Renal pelvis (tissue), 4 donors: ENCODE results near the gene MRTFA. TPM values are rescaled to one million over a fixed set of nuclear protein-coding genes. Genes with fewer than 3 reads are reported as not detected.
"Not testable (repeated sequence)": the region's sequence is repeated elsewhere in the genome, so short reads cannot be mapped to it uniquely, and the experiment has no call there.

Experiments used
- DNase-seq: peaks from one replicate; pipeline ENCODE4 v3.0.0-alpha.2; 2013
- polyA plus RNA-seq, 3 donors: library from polyadenylated mRNA; unstranded; fragments of 120-200 nt; gene quantifications; one replicate each; pipeline ENCODE4 v1.2.1, GENCODE V29; 2013; ENCODE audit not compliant: insufficient read length in 3 of 3

MRTFA gene
- polyA plus RNA-seq, 3 donors = 28.2 to 31.1 (median 28.5) TPM

GRCh38 chr22:40524392-40525249 is 111.9 kb downstream of the MRTFA start:
- DNase-seq = no peak

GRCh38 chr22:40522141-40522540 is 114.4 kb downstream of the MRTFA start:
- DNase-seq = no peak

GRCh38 chr22:40521046-40521445 is 115.5 kb downstream of the MRTFA start:
- DNase-seq = no peak

DNA sequence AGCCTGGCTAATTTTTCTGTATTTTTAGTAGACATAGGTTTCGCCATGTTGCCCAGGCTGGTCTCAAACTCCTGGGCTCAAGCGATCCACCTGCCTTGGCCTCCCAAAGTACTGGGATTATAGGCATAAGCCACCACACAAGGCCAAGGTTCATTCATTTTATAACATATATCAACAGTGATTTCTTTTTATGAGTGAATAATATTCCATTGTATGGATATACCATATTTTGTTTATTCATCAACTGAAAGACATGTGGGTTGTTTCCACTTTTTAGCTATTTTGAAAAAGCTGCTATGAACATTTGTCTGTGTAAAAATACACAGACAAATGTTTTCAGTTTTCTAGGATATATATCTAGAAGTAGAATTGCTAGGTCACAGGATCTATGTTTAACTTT is 116.0 kb downstream of the MRTFA start:
- no peak for DNase-seq

DNA sequence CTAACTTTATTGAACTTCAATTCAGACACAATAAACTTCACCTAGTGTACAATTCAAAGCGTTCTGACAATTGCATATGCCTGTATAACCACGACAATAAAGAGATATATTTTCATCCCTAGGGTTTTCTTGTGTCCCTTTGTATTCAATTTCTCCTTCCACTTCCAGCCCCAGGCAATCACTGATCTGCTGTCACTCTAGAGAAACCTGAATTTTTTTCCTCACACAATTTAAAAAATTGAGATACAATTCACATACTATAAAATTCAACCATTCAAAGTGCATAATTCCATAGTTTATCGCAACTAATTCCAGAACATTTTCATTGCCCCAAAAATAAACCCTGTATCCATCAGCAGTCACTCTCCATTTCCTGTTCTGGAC is 116.6 kb downstream of the MRTFA start:
- DNase-seq = no peak

GRCh38 chr22:40519284-40519947 is 117.1 kb downstream of the MRTFA start:
- no peak for DNase-seq

GRCh38 chr22:40518840-40519239 is 117.7 kb downstream of the MRTFA start:
- no peak for DNase-seq

- no peak for DNase-seq
These were observed 118.9 kb downstream of the MRTFA start for GRCh38 chr22:40517631-40518030.

DNA sequence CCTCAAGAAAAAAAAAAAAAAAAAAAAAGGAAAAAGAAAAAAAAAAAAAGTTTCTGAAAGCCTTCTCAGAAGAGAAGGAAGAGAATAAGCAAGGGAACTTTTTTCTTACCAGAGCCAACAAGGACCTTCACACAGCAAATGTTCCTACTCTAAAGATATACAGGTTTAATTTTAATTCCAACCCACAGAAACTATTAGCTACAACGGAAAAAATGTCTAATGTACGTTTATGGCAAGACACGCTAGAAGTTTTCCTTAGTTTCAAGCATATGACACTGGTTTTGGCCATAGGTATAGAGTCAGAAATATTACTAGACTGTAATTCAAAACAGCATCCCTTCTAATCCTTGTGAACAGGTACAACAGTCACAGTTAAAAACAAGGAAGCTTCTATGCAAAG is 120.1 kb downstream of the MRTFA start:
- DNase-seq = no peak

- no peak for DNase-seq
These were observed 123.9 kb downstream of the MRTFA start for GRCh38 chr22:40512426-40513136.

DNA sequence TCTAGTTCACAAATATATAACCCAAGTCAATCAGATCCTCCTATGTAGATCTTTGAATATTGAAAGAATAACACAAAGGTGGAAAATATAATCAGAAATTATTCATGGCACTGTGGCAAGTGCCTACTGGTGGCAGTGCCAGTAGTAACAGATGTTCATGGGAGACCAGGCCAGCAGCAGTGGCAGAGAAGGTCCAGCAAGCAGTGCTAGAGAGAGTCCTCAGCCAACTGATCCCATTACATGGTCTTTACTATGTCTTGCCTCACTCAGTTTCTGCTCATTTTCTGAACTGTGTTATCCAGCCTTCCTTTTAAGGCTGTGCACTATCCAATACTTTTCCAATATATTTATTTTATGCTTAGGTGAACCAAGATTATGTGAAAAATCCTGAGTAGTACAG is 124.9 kb downstream of the MRTFA start:
- DNase-seq = no peak

DNA sequence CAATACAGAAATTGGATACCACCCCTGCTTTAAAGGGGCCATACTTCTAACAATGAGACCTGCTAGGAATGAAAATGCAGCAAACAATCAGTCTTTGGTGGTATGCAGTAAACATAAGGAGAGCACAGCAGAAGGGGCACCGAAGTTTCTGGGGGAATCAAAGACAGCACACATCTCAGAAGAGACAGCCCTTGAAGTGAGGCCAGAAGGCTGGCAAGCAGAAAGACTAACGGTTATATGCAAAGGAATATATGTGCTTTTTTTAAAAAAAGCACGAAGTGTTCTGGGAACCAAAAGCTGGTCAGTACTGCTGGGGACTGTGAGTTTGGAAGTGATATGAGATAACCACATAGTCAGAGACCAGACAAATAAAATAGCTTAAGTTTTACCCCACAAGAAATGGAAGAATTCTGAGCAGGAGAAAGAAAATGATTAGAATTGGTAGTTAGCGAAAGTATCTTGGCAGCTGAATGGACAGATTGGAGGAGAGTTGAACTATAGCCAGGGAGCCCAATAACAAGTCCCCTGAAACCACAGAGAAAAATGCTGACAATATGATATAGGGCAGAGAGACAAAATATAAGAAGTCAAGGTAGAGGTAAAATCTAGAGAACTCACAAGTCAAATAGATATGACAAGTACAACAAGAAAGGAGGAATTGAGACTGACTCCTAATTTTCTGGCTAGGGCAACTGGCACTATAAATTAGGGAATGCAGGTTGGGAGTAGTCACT is 125.7 kb downstream of the MRTFA start:
- no peak for DNase-seq

DNA sequence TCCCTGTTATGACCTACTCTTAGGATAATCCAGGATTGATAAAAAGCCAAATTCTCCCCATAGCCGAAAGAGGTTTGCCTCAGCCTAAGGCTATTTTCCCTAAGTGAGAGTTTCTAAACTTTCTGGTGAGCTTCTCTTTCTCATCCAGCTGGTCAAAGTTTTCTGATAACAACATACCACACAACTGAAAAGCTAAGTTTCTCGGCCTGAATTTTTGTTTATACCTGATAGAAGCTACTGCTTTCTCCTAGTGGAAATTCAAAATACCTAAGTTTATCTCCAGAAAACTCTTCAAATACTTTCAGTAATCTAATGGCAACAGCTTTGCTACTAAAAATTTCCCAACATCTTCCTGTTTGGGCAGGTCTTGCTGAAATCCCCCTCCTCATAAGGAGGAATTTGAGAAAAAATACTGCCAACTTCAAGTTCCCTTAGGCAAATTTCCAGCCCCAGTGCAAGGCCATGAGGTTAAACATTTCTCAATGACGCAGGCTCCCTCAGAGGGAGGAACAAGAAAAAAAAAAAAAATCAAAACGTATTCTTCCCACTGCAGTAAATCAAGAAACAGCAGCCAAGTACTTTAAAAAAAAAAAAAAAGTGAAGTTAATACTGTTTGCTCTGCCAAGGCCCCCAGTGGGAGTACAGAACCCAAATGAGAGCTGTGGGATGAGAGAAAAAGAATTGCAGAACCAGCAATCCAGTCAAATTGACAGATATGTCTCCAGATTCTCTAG is 127.0 kb downstream of the MRTFA start:
- DNase-seq = peak; percentile 81

DNA sequence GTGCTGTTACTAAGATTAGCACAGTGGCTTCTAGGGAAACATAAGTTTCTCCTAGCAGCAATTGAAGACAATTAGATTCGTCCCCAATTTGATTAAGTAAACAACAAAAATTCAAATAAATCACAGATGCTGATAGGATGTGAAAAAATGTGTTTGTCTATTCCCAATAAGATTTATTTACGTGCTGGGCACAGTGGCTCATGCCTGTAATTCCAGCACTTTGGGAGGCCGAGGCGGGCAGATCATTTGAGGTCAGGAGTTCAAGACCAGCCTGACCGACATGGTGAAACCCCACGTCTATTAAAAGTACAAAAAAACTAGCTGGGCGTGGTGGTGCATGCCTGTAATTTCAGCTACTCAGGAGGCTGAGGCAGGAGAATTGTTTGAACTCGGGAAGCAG is 128.5 kb downstream of the MRTFA start:
- DNase-seq = not testable (repeated sequence)

- DNase-seq = no peak
These were observed 129.0 kb downstream of the MRTFA start for GRCh38 chr22:40507491-40507890.

GRCh38 chr22:40506762-40507161 is 129.8 kb downstream of the MRTFA start:
- no peak for DNase-seq

GRCh38 chr22:40504285-40505249 is 132.0 kb downstream of the MRTFA start:
- DNase-seq = no peak

DNA sequence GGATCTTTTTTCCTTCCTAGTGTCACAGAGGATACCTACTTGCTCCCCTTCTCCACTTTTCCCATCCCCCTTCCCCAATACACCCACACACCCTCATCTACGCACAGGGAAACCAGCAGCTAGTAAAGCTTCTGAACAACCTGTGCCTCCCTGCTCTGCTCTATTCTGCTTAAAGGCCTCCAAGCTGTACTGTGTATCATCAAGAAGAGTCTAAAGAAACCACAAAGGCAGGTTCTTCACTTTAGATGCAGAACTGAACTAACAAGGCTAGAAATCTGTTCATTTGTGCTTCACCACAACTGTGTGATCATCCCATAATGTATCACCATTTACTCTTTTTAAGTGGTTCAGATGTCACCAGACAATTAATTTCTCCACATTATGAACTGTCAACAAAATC is 133.6 kb downstream of the MRTFA start:
- no peak for DNase-seq

DNA sequence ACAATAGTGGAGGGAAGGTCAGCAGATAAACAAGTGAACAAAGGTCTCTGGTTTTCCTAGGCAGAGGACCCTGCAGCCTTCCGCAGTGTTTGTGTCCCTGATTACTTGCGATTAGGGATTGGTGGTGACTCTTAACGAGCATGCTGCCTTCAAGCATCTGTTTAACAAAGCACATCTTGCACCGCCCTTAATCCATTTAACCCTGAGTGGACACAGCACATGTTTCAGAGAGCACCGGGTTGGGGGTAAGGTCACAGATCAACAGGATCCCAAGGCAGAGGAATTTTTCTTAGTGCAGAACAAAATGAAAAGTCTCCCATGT is 136.1 kb downstream of the MRTFA start:
- DNase-seq = not testable (repeated sequence)

- no peak for DNase-seq
These were observed 137.3 kb downstream of the MRTFA start for GRCh38 chr22:40499209-40499623.
